C4-2B (cell line): ENCODE results near the gene CAMK2N1.

Experiments
- ZFX ChIP-seq: fragments of 450-650 bp; IDR thresholded peaks from 2 replicates; pipeline ENCODE4 v1.6.1; 2017
- TF ChIP-seq, protein P1 (sequence below): fragments of 450-650 bp; conservative IDR thresholded peaks from 2 replicates; pipeline ENCODE4 v1.5.1; 2017; ENCODE audit warnings: mild to moderate bottlenecking

GRCh38 chr1:20491178-20491577 lies 5.2 kb upstream of the CAMK2N1 start:
- TF ChIP-seq, protein P1, sequence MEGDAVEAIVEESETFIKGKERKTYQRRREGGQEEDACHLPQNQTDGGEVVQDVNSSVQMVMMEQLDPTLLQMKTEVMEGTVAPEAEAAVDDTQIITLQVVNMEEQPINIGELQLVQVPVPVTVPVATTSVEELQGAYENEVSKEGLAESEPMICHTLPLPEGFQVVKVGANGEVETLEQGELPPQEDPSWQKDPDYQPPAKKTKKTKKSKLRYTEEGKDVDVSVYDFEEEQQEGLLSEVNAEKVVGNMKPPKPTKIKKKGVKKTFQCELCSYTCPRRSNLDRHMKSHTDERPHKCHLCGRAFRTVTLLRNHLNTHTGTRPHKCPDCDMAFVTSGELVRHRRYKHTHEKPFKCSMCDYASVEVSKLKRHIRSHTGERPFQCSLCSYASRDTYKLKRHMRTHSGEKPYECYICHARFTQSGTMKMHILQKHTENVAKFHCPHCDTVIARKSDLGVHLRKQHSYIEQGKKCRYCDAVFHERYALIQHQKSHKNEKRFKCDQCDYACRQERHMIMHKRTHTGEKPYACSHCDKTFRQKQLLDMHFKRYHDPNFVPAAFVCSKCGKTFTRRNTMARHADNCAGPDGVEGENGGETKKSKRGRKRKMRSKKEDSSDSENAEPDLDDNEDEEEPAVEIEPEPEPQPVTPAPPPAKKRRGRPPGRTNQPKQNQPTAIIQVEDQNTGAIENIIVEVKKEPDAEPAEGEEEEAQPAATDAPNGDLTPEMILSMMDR = no peak
- no peak for TF ChIP-seq ZFX
